ENCODE results near the gene ANAPC5. TPM values are rescaled to one million over a fixed set of nuclear protein-coding genes. Genes with fewer than 3 reads are reported as not detected.

Gene ANAPC5
- total and polyA plus RNA-seq, 2 donors from 2014 or later: 84.3 to 85.1 TPM

DNA sequence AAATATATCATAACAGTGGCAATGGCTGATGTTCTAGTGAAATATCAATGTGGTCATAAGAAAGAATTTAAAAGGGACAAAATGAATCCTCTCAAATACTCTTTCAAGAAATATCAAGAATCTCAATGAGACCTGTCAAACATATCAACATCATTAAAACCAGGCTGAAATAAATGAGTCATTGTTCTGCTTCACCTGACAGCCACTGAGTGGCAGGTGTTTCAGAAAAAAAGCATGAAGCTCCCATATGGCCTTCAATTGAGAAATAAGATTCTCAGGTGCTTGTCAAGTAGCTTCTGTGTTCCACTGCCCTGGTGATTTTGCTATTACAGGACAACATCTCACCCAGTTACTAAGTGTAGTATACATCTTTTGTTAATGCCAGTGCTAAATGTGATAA is 21.5 kb downstream of the ANAPC5 start:
- H3K27me3 ChIP-seq (ENCODE audit: control insufficient read depth, insufficient read depth, low read length): no peaks in the 10 kb centered on the region
- no peak for DNase-seq
- peaks cover 7 to 53% (median 36%) of the 10 kb centered on the region in 3 donors for H3K36me3 ChIP-seq (ENCODE audit: control insufficient read depth in 2 of 3, insufficient read depth in 3 of 3, low read length in 3 of 3)

DNA sequence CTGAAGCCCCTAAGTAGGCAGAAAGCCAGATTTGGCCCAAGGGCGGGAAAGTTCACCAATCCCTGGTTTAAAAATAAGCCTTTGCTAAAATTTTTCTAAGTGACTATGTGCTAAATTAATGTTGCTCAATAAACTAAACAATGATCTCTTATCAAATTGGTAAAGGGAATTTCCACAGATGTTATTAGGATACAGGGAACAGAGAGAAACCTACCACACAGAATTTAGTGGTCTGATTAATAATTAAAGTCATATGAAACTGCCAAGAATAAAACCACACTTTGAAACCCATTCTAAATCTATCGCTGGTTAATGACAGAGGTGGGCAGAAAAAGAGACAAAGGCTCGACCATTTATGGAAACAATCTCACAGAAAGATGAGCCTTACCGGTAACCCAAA is 22.0 kb downstream of the ANAPC5 start:
- no peak overlapping the region for H3K9ac ChIP-seq (ENCODE audit: low read length in 3 of 3)
- TF ChIP-seq, protein P1, sequence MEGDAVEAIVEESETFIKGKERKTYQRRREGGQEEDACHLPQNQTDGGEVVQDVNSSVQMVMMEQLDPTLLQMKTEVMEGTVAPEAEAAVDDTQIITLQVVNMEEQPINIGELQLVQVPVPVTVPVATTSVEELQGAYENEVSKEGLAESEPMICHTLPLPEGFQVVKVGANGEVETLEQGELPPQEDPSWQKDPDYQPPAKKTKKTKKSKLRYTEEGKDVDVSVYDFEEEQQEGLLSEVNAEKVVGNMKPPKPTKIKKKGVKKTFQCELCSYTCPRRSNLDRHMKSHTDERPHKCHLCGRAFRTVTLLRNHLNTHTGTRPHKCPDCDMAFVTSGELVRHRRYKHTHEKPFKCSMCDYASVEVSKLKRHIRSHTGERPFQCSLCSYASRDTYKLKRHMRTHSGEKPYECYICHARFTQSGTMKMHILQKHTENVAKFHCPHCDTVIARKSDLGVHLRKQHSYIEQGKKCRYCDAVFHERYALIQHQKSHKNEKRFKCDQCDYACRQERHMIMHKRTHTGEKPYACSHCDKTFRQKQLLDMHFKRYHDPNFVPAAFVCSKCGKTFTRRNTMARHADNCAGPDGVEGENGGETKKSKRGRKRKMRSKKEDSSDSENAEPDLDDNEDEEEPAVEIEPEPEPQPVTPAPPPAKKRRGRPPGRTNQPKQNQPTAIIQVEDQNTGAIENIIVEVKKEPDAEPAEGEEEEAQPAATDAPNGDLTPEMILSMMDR (IDR thresholded peaks at IDR 0.05; ENCODE audit: borderline replicate concordance, extremely low read depth, insufficient read depth): no peak
- peaks cover 7 to 49% (median 36%) of the 10 kb centered on the region in 3 donors for H3K36me3 ChIP-seq (ENCODE audit: control insufficient read depth in 2 of 3, insufficient read depth in 3 of 3, low read length in 3 of 3)
- no peak for DNase-seq
- no peaks in the 10 kb centered on the region for H3K4me1 ChIP-seq (ENCODE audit: control insufficient read depth in 2 of 3, insufficient read depth in 2 of 3, low read depth in 1 of 3, low read length in 3 of 3)
- H3K27me3 ChIP-seq (ENCODE audit: control insufficient read depth, insufficient read depth, low read length): no peaks in the 10 kb centered on the region
- H3K9me3 ChIP-seq (ENCODE audit: control insufficient read depth in 2 of 3, insufficient read depth in 1 of 3, low read length in 3 of 3): no peaks in the 10 kb centered on the region
- no peak overlapping the region for H3K4me3 ChIP-seq (ENCODE audit: low read length in 3 of 3)
- intact Hi-C loops (cut with DNase I): loop anchor here (10.0 kb wide), 1 partner anchor 115 kb away; no protein-coding TSS in a partner anchor
- FAIRE-seq: no peak
- H3K27ac ChIP-seq (ENCODE audit: low read depth in 2 of 2, low read length in 2 of 2): no peak overlapping the region

More for the DNA sequence above, 21.5 kb downstream of the ANAPC5 start:
- Histone ChIP-seq H3K9me3 (ENCODE audit: control insufficient read depth in 2 of 3, insufficient read depth in 1 of 3, low read length in 3 of 3) (no peaks in the 10 kb centered on the region), H3K27ac (ENCODE audit: low read depth in 2 of 2, low read length in 2 of 2) (no peak overlapping the region), H3K4me1 (ENCODE audit: control insufficient read depth in 2 of 3, insufficient read depth in 2 of 3, low read depth in 1 of 3, low read length in 3 of 3) (no peaks in the 10 kb centered on the region), H3K4me3 (ENCODE audit: low read length in 3 of 3) (no peak overlapping the region), H3K9ac (ENCODE audit: low read length in 3 of 3) (no peak overlapping the region)
- TF ChIP-seq, protein P1 (IDR thresholded peaks at IDR 0.05; ENCODE audit: borderline replicate concordance, extremely low read depth, insufficient read depth): no peak
- intact Hi-C loops (cut with DNase I): loop anchor here (10.0 kb wide), 1 partner anchor 114 kb away; no protein-coding TSS in a partner anchor
- no peak for FAIRE-seq

DNA sequence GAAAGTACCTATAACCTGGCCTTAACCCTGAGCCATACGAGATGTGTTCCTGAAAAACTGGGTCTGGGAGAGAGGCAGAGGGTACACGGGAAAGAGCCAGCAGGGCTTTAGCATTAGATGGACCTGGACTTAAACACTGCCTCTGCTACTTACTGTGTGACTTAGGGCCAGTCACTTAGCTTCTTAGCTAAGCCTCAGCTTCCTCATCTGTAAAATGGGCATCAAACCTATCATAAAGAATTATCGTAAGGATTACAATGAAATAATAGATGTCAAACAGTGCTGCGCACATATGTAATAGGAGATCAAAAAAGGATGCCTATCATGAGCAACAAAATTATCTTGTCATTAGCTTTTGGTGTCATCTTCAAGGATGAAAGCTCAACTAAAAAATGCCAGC is 23.6 kb downstream of the ANAPC5 start:
- intact Hi-C loops (cut with DNase I): no loop called here
- no peak overlapping the region for H3K27ac ChIP-seq (ENCODE audit: low read depth in 2 of 2, low read length in 2 of 2)
- H3K27me3 ChIP-seq (ENCODE audit: control insufficient read depth, insufficient read depth, low read length): no peaks in the 10 kb centered on the region
- TF ChIP-seq, protein P1 (IDR thresholded peaks at IDR 0.05; ENCODE audit: borderline replicate concordance, extremely low read depth, insufficient read depth): no peak
- H3K4me3 ChIP-seq (ENCODE audit: low read length in 3 of 3): no peak overlapping the region
- H3K9ac ChIP-seq (ENCODE audit: low read length in 3 of 3): no peak overlapping the region
- FAIRE-seq: no peak
- no peaks in the 10 kb centered on the region for H3K4me1 ChIP-seq (ENCODE audit: control insufficient read depth in 2 of 3, insufficient read depth in 2 of 3, low read depth in 1 of 3, low read length in 3 of 3)
- DNase-seq: no peak
- H3K36me3 ChIP-seq (ENCODE audit: control insufficient read depth in 2 of 3, insufficient read depth in 3 of 3, low read length in 3 of 3): peaks cover 4 to 58% (median 34%) of the 10 kb centered on the region in 3 donors
- no peaks in the 10 kb centered on the region for H3K9me3 ChIP-seq (ENCODE audit: control insufficient read depth in 2 of 3, insufficient read depth in 1 of 3, low read length in 3 of 3)

Data from kidney (tissue), 14 donors.